Stomach (tissue), 9 donors: ENCODE results near the gene KMT2E. TPM values are rescaled to one million over a fixed set of nuclear protein-coding genes. Genes with fewer than 3 reads are reported as not detected.

ENCODE experiments used
- DNase-seq, 2 donors: peaks; one replicate each; pipeline versions ENCODE4 v3.0.0 to v3.0.0-alpha.2; 2013 to 2019
- H3K27ac ChIP-seq, 5 donors: fragments of 200-600 bp in 4 of 5; sonication (generic) in 4 of 5; one replicate each; pipeline ENCODE4 v1.5.1; 2013 to 2019; ENCODE audit warnings: mild to moderate bottlenecking in 1 of 5, moderate library complexity in 1 of 5
- H3K27me3 ChIP-seq, 3 donors: fragments of 200-600 bp; sonication (generic); one replicate each; pipeline ENCODE4 v1.5.1; 2017 to 2019; ENCODE audit warnings: mixed run types in 1 of 3
- H3K36me3 ChIP-seq, 4 donors: fragments of 200-600 bp; sonication (generic); 1 replicate in 3 of 4; 2 replicates in 1 of 4; pipeline ENCODE4 v1.5.1; 2016 to 2019
- H3K4me1 ChIP-seq, 4 donors: fragments of 200-600 bp; sonication (generic); one replicate each; pipeline ENCODE4 v1.5.1; 2016 to 2019
- H3K4me3 ChIP-seq, 4 donors: fragments of 200-600 bp; sonication (generic) in 3 of 4; one replicate each; pipeline ENCODE4 v1.5.1; 2016 to 2019; ENCODE audit warnings: mild to moderate bottlenecking in 1 of 4
- H3K9me3 ChIP-seq, 4 donors: fragments of 200-600 bp; sonication (generic); one replicate each; pipeline ENCODE4 v1.5.1; 2016 to 2019
- EP300 ChIP-seq: sonication (generic); formaldehyde crosslinking; IDR thresholded peaks from one replicate; pipeline ENCODE4 v1.6.1; 2017; ENCODE audit warnings: antibody characterized with exemption
- POLR2A ChIP-seq, 4 donors: fragments of 450-650 bp; IDR thresholded peaks; one replicate each; pipeline ENCODE4 v1.6.1; 2016; ENCODE audit warnings: antibody characterized with exemption in 4 of 4, control low read depth in 2 of 4, mild to moderate bottlenecking in 1 of 4, moderate library complexity in 1 of 4
- POLR2AphosphoS5 ChIP-seq, 3 donors: sonication (generic); formaldehyde crosslinking; IDR thresholded peaks; one replicate each; pipeline ENCODE4 v1.6.1; 2016; ENCODE audit warnings: antibody characterized with exemption in 3 of 3
- WGBS, 5 donors: extraction: QIAGEN DNeasy Blood & Tissue Kit in 3 of 5; methylation state at CpG; one replicate each; pipeline versions ENCODE4 v1.1.5 to v1.1.7; 2013 to 2018; 5-methylcytosine and 5-hydroxymethylcytosine counted together
- intact Hi-C: fragments of 100-400 bp; cut with DNase I; formaldehyde crosslinking; loops from one replicate; pipeline ENCODE4 v1.15.1; 2023; ENCODE audit warnings: low total_unique reads
- polyA plus RNA-seq, 3 donors: library from polyadenylated mRNA; stranded (reverse); fragments of 200-250 nt; gene quantifications; one replicate each; pipeline ENCODE4 v1.2.3, GENCODE V29; 2013
- total RNA-seq, 5 donors: library from RNA; depleted of rRNA; stranded (reverse); fragments of >200 nt; gene quantifications; one replicate each; pipeline versions ENCODE4 v1.1.0 to v1.2.3, GENCODE V29; 2014 to 2016
- TF ChIP-seq, protein P1 (sequence below), 7 experiments: fragments of 450-650 bp in 4 of 7; fragments of 200-600 bp in 3 of 7; sonication (generic) in 3 of 7; IDR thresholded peaks; one replicate each; pipeline ENCODE4 v1.5.1; 2016 to 2019; ENCODE audit warnings: antibody characterized with exemption in 7 of 7, control low read depth in 2 of 7, mild to moderate bottlenecking in 1 of 7
- donor health status: healthy with polysubstance abuse.
- donor health status: Bipolar disorder and iron deficiency.
- donor health status: healthy.

Gene KMT2E
- total and polyA plus RNA-seq, 8 donors = 9.4 to 330 (median 67.7) TPM

DNA sequence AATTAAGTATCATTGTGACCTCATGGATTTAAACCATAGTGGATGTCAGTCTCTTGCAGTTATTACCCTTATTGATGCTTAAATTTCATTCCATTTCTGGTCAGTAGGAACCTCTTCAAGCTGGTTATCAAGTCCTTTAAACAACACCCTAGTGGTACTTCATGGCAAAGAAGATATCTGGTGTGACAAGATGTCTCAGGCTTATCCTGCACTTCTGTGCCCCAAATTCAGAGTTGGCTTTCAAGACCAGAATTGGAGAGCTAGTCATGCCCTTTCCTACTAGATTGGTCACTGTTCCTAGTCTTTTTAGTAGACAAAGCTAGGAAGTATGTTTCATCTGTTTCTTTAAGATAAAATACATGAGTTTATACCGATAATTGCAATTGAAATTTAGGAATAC lies 54.9 kb downstream of the KMT2E start:
- Histone ChIP-seq H3K36me3 (peaks cover 33 to 93% (median 84%) of the 10 kb centered on the region in 4 donors), H3K4me3 (no peak overlapping the region), H3K9me3 (no peaks in the 10 kb centered on the region), H3K27me3 (no peaks in the 10 kb centered on the region), H3K27ac (no peak overlapping the region), H3K4me1 (peaks cover 0 to 24% (median 9%) of the 10 kb centered on the region in 4 donors)
- TF ChIP-seq EP300 (no peak), POLR2A (IDR thresholded peaks at IDR 0.05) (no peak), POLR2AphosphoS5 (IDR thresholded peaks at IDR 0.05) (no peak)
- TF ChIP-seq, protein P1, sequence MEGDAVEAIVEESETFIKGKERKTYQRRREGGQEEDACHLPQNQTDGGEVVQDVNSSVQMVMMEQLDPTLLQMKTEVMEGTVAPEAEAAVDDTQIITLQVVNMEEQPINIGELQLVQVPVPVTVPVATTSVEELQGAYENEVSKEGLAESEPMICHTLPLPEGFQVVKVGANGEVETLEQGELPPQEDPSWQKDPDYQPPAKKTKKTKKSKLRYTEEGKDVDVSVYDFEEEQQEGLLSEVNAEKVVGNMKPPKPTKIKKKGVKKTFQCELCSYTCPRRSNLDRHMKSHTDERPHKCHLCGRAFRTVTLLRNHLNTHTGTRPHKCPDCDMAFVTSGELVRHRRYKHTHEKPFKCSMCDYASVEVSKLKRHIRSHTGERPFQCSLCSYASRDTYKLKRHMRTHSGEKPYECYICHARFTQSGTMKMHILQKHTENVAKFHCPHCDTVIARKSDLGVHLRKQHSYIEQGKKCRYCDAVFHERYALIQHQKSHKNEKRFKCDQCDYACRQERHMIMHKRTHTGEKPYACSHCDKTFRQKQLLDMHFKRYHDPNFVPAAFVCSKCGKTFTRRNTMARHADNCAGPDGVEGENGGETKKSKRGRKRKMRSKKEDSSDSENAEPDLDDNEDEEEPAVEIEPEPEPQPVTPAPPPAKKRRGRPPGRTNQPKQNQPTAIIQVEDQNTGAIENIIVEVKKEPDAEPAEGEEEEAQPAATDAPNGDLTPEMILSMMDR (IDR thresholded peaks at IDR 0.05) = no peak
- no peak for DNase-seq
- WGBS, 5 donors = 87 to 95% (median 88%) methylated on average over 1 of the region's 1 CpG
- intact Hi-C loops = no loop called here

DNA sequence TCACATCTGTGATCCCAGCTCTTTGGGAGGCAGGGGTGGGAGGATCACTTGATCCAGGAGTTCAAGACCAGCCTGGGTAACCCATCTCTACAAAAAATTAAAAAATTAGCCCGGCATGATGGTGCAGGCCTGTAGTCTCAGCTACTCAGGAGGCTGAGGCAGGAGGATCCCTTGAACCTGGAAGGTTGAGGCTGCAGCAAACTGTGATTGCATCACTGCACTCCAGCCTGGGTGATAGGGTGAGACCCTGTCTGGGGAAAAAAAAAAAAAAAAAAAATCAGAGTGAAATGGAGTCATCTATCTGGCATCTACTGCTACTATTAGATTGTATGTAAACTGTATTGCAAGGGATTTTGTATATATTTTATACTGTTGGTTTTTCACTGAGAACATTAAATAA lies 59.1 kb downstream of the KMT2E start:
- TF ChIP-seq, protein P1 (IDR thresholded peaks at IDR 0.05) = no peak
- no peak for TF ChIP-seq POLR2AphosphoS5 (IDR thresholded peaks at IDR 0.05)
- TF ChIP-seq POLR2A (IDR thresholded peaks at IDR 0.05) = no peak
- TF ChIP-seq EP300 = no peak
- H3K9me3 ChIP-seq = no peaks in the 10 kb centered on the region
- peaks cover 39 to 99% (median 95%) of the 10 kb centered on the region in 4 donors for H3K36me3 ChIP-seq
- no peak for DNase-seq
- peaks cover 0 to 19% (median 7%) of the 10 kb centered on the region in 4 donors for H3K4me1 ChIP-seq
- intact Hi-C loops = no loop called here
- WGBS, 5 donors = 96 to 100% (median 98%) methylated on average over 1 of the region's 1 CpG
- no peaks in the 10 kb centered on the region for H3K27me3 ChIP-seq
- H3K27ac ChIP-seq = no peak overlapping the region
- H3K4me3 ChIP-seq = no peak overlapping the region

DNA sequence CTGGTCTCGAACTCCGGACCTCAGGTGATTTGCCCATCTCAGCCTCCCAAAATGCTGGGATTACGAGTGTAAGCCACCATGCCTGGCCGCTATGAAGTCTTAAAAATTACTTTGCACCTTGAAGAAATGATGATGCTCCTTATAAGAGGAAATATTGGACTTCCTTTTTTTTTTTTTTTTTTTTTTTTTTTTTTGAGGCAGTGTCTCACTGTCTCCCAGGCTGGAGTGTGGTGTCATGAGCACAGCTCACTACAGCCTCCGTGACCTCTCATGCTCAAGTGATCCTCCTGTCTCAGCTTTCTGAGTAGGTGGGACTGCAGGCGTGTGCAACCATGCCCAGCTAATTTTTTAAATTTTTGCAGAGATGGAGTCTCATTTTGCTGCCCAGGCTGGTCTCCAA lies 65.3 kb downstream of the KMT2E start:
- TF ChIP-seq POLR2AphosphoS5 (IDR thresholded peaks at IDR 0.05) (no peak), POLR2A (IDR thresholded peaks at IDR 0.05) (no peak), EP300 (no peak)
- TF ChIP-seq, protein P1 (IDR thresholded peaks at IDR 0.05) = no peak
- H3K36me3 ChIP-seq = peaks cover 60 to 100% (median 100%) of the 10 kb centered on the region in 4 donors
- WGBS, 5 donors = 93 to 98% (median 97%) methylated on average over 6 of the region's 6 CpGs
- H3K9me3 ChIP-seq = no peaks in the 10 kb centered on the region
- peaks cover 0 to 10% (median 5%) of the 10 kb centered on the region in 4 donors for H3K4me1 ChIP-seq
- no peak overlapping the region for H3K4me3 ChIP-seq
- intact Hi-C loops = no loop called here
- no peaks in the 10 kb centered on the region for H3K27me3 ChIP-seq
- no peak for DNase-seq
- no peak overlapping the region for H3K27ac ChIP-seq

DNA sequence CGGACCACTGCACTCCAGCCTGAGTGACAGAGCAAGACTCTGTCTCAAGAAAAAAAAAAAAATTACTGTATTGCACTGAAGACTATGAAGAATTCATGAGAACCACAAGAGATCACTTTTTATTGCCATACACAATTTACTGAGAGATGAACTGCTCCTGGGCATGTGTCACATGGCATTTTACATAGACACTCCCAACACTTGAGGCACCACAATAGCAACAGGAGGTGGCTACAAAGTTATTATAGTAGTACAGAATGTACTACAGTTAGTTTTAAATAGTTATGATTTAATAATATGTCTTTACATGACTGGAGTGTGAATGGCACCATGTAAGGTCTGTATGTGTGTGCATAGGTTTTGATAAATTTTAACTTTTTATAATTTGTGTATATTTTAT lies 70.6 kb downstream of the KMT2E start:
- H3K36me3 ChIP-seq = peaks cover 45 to 97% (median 84%) of the 10 kb centered on the region in 4 donors

More for the DNA sequence above, 70.6 kb downstream of the KMT2E start:
- H3K9me3 ChIP-seq = no peaks in the 10 kb centered on the region
- intact Hi-C loops = no loop called here
- DNase-seq = no peak
- H3K4me1 ChIP-seq = peaks cover 0 to 15% (median 0%) of the 10 kb centered on the region in 4 donors
- no peak overlapping the region for H3K27ac ChIP-seq
- WGBS, 5 donors = 94 to 100% (median 100%) methylated on average over 1 of the region's 1 CpG
- no peaks in the 10 kb centered on the region for H3K27me3 ChIP-seq
- TF ChIP-seq EP300 (no peak), POLR2AphosphoS5 (IDR thresholded peaks at IDR 0.05) (no peak), POLR2A (IDR thresholded peaks at IDR 0.05) (no peak)
- TF ChIP-seq, protein P1 (IDR thresholded peaks at IDR 0.05) = no peak
- no peak overlapping the region for H3K4me3 ChIP-seq
